HG02970 (cell line): ENCODE data around the gene ELF1.
A peak's percentile ranks its signal among the peaks of the same experiment; 100 is the strongest.
"Not testable (repeated sequence)": the region's sequence is repeated elsewhere in the genome, so short reads cannot be mapped to it uniquely, and the experiment has no call there.

Experiments
- ATAC-seq: cut with Tn5 transposase; IDR thresholded peaks from one replicate; pipeline ENCODE4 v1.9.1; 2021; ENCODE audit warnings: mild to moderate bottlenecking, moderate library complexity, moderate number of reproducible peaks; ENCODE audit not compliant: unreplicated experiment, low FRiP score

The ELF1 gene

GRCh38 chr13:40984668-40985366 is 34.3 kb downstream of the ELF1 start:
- ATAC-seq = peak; percentile 38

GRCh38 chr13:40983725-40984667 is 35.1 kb downstream of the ELF1 start:
- no peak for ATAC-seq

GRCh38 chr13:40983259-40983658 is 35.9 kb downstream of the ELF1 start:
- ATAC-seq = no peak

DNA sequence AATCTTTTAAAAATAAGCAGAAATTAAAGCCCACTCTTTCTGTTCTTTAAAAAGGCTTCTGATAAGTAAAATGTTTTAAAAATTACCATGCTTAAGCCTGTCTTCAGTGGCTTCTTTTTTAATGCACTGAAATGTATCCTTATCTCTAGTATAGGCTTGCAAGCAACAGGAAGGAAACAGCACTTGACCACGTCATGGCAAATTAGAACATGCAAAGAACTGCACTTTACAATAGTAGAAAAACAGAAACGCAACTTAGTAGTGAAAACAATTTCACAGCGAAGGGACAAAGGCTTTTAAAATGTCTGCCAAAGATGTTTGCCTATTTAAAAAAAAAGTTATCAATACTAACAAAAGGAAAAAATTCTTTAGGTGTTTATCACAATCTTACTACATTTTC is 36.3 kb downstream of the ELF1 start:
- no peak for ATAC-seq

- no peak for ATAC-seq
These were observed 37.2 kb downstream of the ELF1 start for GRCh38 chr13:40981949-40982348.

DNA sequence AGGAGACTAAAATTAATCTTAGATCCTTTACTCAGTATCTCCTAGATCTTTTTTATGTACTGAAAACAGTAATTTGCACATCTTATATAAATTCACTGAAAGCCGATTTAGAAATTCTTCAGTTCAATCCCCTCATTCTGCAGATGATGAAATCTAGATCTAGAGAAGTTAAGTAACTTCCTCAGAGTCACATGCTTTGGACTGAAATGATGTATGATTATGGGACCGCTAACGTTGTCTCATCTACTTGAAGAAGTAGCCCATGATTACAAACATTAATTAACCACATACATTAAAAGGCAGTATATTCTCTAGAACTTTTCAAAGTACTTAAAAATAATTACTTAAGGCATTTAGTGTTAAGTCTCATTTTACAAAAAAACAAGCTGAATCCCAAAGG is 37.8 kb downstream of the ELF1 start:
- ATAC-seq = no peak

- ATAC-seq = no peak
These were observed 38.7 kb downstream of the ELF1 start for GRCh38 chr13:40980461-40980860.

DNA sequence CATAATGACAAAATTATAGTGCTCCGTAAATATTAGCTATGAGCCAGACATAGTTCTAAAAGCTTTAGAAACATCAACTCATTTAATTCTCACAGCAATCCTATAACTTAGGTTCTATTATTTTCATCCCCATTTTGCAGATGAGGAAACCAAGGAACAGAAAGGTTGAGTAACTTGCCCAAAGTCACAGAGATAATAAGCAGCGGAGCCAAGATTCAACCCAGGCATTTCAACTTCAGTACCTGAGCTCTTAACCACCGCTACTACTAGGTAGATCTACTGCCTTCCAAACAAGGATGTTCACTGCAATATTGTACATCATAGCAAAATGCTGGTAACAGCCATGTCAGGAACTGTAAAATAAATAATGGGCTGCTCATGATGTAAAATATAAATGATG is 39.9 kb downstream of the ELF1 start:
- ATAC-seq = no peak

GRCh38 chr13:40978109-40978508 is 41.0 kb downstream of the ELF1 start:
- ATAC-seq = not testable (repeated sequence)

DNA sequence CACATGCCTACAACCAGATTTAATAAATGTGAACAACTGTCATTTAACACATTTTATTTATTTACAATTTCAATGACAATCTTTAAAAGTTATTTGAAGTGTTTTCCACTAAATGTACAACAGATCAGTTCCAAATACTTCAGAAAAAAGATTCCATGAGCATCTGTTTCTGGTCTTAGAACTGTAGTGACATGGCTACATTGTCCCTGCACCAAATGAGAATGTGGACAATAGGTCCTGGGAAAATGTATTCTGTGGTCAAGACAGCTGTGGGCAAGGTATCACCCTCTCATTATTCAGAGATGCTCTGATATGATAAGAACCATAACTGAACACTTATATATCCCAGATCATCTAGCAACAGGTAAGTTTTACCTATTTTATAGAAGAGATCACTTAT is 43.7 kb downstream of the ELF1 start:
- ATAC-seq = no peak

GRCh38 chr13:40974460-40975407 is 44.4 kb downstream of the ELF1 start:
- ATAC-seq = no peak

GRCh38 chr13:40973409-40973808 is 45.7 kb downstream of the ELF1 start:
- no peak for ATAC-seq

GRCh38 chr13:40971321-40971720 is 47.8 kb downstream of the ELF1 start:
- ATAC-seq = no peak

- no peak for ATAC-seq
These were observed 48.3 kb downstream of the ELF1 start for GRCh38 chr13:40970803-40971202.

DNA sequence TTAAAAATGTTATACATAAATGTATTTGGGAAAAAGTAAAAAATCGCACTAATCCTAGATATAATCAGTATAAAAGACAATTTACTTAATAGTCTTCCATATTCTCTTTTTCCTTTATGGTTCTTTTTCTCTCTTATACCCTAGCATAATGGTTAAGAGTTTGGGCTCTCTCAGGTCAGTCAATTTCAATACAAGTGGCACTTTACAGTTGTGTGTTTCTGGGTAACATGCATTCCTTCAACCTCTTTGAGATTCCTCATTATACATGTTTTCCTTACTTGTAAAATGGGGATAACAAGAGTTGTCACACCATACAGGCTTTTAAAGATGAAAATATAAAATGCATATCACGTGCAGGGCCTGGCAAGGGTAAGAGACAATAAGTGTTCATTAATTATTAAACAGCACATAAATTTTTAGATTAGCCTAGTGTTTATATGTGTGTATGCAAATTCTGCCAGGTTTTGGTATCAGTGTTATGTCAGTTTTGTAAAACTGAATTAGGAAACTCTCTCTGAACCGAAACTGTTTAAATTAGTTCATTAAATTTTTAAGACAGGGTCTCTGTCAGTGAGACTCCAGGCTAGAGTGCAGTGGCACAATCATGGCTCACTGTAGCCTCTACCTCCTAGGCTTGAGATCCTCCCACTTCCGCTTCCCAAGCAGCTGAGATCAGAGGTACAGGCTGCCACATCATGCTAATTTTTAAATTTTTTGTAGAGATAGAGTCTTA is 49.8 kb downstream of the ELF1 start:
- ATAC-seq = peak; percentile 66

- ATAC-seq = no peak
These were observed 50.6 kb downstream of the ELF1 start for GRCh38 chr13:40968416-40969000.

GRCh38 chr13:40966298-40966697 is 52.8 kb downstream of the ELF1 start:
- no peak for ATAC-seq

DNA sequence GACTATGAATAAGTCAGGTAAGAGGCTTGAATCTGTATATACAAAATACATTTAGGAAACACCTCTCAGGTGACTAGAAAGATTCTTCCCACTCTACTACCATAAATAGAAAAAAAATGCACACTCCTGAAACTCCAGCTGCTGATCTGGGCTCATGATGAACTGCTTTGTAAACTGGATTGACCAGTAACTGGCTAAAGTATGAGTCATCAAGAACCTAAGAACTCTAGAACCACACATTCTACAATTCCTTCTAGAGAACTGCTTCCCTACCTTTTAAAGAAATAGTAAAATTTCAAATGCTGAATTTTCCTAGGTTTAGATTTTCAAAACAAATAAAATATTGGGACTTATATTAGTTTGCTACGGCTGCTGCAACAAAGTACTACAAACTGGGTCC is 55.2 kb downstream of the ELF1 start:
- ATAC-seq = no peak

DNA sequence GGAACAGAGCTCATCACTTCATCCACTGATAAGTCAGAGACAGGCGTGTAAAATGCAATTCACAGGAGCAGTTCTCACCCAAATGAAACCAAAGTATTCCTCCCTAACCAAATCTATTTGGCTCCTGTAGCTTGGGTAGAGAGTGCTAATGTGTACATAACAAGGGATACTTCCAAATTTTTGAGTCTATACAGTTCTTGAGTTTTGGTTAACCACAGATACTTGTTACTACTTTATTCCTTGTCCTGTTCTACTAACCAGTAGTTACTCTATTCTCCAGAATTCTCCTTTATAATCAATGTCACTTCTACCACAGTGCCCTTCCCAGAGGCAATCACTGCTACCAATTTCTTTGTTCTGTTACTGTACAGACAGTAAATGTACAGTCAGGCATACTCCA is 57.3 kb downstream of the ELF1 start:
- no peak for ATAC-seq

DNA sequence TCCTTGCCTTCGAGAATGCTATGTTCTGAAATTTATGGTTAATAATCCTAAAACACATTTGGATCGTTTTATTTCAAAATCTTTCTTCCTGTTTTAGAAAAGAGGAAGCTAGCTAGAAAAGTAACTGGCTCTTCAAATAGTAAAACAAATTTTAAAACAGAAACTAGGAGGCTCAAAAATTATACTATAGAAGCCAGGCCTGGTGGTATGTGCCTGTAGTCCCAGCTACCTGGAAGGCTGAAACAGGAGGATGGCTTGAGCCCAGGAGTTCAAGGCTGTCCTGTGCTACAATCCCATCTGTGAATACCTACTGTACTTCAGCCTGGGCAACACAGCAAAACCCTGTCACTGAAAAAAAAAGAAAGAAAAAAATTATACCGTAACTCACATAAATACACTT is 57.9 kb downstream of the ELF1 start:
- ATAC-seq = no peak
